Measurements from ENCODE around the gene ZNF816. TPM values are rescaled to one million over a fixed set of nuclear protein-coding genes. Genes with fewer than 3 reads are reported as not detected.
"Not testable (repeated sequence)": the region's sequence is repeated elsewhere in the genome, so short reads cannot be mapped to it uniquely, and the experiment has no call there.

Gene ZNF816
- total RNA-seq, 1 donor from 2014 or later = 5.9 TPM

- no peaks in the 10 kb centered on the region for H3K27me3 ChIP-seq (ENCODE audit: low read depth)
- peaks cover under 1% of the 10 kb centered on the region for H3K4me1 ChIP-seq
- H3K9me3 ChIP-seq (replicated peaks) = no peaks in the 10 kb centered on the region
- H3K27ac ChIP-seq (replicated peaks) = no peak overlapping the region
- no peak for DNase-seq
- intact Hi-C loops (cut with micrococcal nuclease) = no loop called here
- no peaks in the 10 kb centered on the region for H3K36me3 ChIP-seq
- TF ChIP-seq CTCF (IDR thresholded peaks at IDR 0.05; ENCODE audit: borderline replicate concordance) = no peak
- no peak overlapping the region for H3K4me3 ChIP-seq
Observed at GRCh38 chr19:52936151-52936953, 26.3 kb downstream of the ZNF816 start.

- no peak for DNase-seq
- intact Hi-C loops (cut with micrococcal nuclease) = no loop called here
- Histone ChIP-seq H3K4me1 (no peaks in the 10 kb centered on the region), H3K27me3 (ENCODE audit: low read depth) (no peaks in the 10 kb centered on the region), H3K9me3 (replicated peaks) (no peaks in the 10 kb centered on the region), H3K27ac (replicated peaks) (no peak overlapping the region), H3K36me3 (no peaks in the 10 kb centered on the region), H3K4me3 (no peak overlapping the region)
- TF ChIP-seq CTCF (IDR thresholded peaks at IDR 0.05; ENCODE audit: borderline replicate concordance) = no peak
Observed at GRCh38 chr19:52935434-52935833, 27.2 kb downstream of the ZNF816 start.

GRCh38 chr19:52924641-52925040 lies 38.0 kb downstream of the ZNF816 start:
- H3K27me3 ChIP-seq (ENCODE audit: low read depth); intact Hi-C loops (cut with micrococcal nuclease); DNase-seq; H3K4me3 ChIP-seq; H3K9me3 ChIP-seq (replicated peaks): not testable (repeated sequence)
- Histone ChIP-seq H3K4me1 (peaks cover 25% of the 10 kb centered on the region), H3K27ac (replicated peaks) (peak overlapping the region; percentile 77), H3K36me3 (peaks cover 14% of the 10 kb centered on the region)

- DNase-seq = peak; percentile 51
- H3K27ac ChIP-seq (replicated peaks) = peak overlapping the region; percentile 77
- peaks cover 13% of the 10 kb centered on the region for H3K36me3 ChIP-seq
- H3K4me3 ChIP-seq = peak overlapping the region; percentile 70
- no peaks in the 10 kb centered on the region for H3K27me3 ChIP-seq (ENCODE audit: low read depth)
- intact Hi-C loops (cut with micrococcal nuclease) = no loop called here
- no peak for TF ChIP-seq CTCF (IDR thresholded peaks at IDR 0.05; ENCODE audit: borderline replicate concordance)
- peaks cover 25% of the 10 kb centered on the region for H3K4me1 ChIP-seq
- H3K9me3 ChIP-seq (replicated peaks) = no peaks in the 10 kb centered on the region
Observed at GRCh38 chr19:52923778-52924593, 38.7 kb downstream of the ZNF816 start.

- Histone ChIP-seq H3K27ac (replicated peaks) (peak within 1 kb of the TSS; percentile 77), H3K36me3 (peaks cover 4% of the 10 kb centered on the region), H3K27me3 (ENCODE audit: low read depth) (no peaks in the 10 kb centered on the region), H3K9me3 (replicated peaks) (no peaks in the 10 kb centered on the region), H3K4me3 (peak within 1 kb of the TSS; percentile 70), H3K4me1 (peaks cover 25% of the 10 kb centered on the region)
- no peak for TF ChIP-seq CTCF (IDR thresholded peaks at IDR 0.05; ENCODE audit: borderline replicate concordance)
- peak; percentile 89 for DNase-seq
- intact Hi-C loops (cut with micrococcal nuclease) = no loop called here
Observed at GRCh38 chr19:52922841-52923777, 39.6 kb downstream of the ZNF816 start, which contains the start of gene ZNF888. TSS of gene ZNF888 (minus strand) at chr19:52923428. CDS start at chr19:52917873, 5,555 bp downstream.

Data from left ventricle myocardium inferior (tissue), 1 donor.